GM19238 (cell line): ENCODE data around the gene CRTC2.
"Not testable (repeated sequence)": the region's sequence is repeated elsewhere in the genome, so short reads cannot be mapped to it uniquely, and the experiment has no call there.

Experiments used
- DNase-seq: peaks from one replicate; pipeline ENCODE4 v3.0.0; 2011; ENCODE audit warnings: low spot score; ENCODE audit not compliant: insufficient read length

Gene CRTC2

GRCh38 chr1:153929426-153929825 is 29.0 kb downstream of the CRTC2 start:
- no peak for DNase-seq

- no peak for DNase-seq
Observed at GRCh38 chr1:153928791-153929341, 29.5 kb downstream of the CRTC2 start.

DNA sequence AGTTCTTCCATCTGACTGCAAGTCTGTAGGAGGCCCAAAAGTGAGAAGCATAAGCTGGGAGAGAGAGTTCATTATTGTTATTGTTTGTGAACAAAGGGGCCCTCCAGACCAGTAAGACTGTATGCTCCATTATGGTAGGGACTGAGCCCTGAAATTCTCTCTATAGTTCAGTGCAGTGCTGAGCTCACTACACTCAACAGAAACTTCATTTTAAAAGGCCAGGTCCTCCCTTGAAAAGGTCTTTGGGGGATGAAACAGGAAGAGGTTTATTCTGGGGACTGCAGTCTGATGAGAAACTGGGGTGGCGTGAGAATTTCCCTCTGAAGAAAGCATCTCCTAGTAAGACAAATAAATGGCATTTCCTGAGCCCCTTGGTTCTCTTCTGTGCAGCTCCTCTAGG is 30.2 kb downstream of the CRTC2 start:
- no peak for DNase-seq

DNA sequence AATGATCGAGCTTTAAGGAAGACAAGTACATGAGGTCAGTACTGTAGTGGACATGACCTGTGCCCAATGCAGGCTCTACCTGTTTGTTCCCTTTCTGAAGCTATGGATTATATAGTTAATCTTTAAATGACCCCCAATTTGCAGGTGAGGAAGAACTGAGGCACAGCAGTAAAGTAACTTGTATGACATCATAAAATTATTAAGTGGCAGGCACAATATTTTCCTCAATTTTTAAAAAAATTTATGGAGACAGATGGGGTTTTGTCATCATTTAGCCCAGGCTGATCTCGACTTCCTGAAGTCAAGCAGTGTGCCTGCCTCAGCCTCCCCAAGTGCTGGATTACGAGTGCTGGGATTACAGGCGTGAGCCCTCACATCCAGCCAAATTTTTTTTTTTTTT is 32.0 kb downstream of the CRTC2 start:
- no peak for DNase-seq

GRCh38 chr1:153922972-153923925 is 35.2 kb downstream of the CRTC2 start, which contains the start of gene GATAD2B:
Gene GATAD2B, minus strand, starts transcription at chr1:153922972. Its CDS starts 94,625 bp downstream, at chr1:153828347.
- DNase-seq = peak; percentile 91

DNA sequence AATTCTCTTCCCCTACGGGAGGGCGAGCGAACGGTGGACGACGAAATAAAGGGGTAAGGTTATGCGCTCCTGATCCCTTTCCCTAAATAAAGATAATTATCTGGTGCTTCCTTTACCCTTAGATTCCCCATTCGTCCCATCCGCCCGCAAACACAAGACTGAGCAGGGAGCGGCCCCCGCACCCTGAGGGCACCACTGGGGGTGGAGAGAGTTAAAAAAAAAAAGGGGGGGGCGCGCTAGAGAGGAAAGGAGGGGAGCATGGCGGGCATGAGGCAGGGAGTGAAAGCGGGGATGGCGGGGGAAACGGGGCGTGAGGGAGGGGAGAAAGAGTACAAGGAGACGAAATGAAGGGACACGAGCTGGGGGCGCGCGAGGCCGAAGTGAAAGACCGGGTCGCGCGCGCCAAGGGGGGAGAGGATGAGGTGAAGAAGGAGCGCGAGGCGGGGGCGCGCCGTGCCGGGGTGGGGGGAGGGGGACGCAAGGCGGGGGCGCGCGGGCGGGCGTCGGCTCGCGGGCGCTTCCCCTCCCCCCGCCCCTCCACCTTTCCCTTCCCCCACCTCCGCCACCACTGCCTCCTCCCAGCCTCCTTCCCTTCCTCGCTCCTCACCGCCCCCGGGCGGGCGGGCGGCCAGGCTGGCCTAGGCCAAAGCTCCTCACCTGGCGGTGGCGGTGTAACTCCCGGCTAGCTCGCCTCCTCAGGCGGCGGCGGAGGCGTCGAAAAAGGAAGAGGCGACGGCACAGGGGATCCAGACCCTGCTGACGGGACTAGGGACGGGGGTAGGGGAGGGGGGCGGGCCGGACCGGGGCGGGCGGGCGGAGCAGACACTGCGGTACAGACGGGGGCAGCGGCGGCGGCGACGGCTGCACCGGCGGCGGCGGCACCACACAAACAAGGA is 36.1 kb downstream of the CRTC2 start:
- peak; percentile 49 for DNase-seq

DNA sequence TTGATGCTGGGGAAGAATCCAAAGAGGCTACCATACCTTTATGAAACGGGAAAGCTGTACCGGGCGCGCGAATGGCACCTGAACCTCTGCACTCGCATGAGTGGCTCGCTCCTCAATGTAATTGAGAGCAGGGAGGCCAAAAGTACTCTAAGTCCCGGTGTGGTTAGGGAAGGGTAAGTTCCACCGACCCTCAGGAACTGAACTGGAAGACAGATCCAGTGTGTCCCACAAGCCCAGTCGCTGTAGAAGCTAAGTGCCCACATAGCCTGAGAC is 36.7 kb downstream of the CRTC2 start:
- DNase-seq = no peak

DNA sequence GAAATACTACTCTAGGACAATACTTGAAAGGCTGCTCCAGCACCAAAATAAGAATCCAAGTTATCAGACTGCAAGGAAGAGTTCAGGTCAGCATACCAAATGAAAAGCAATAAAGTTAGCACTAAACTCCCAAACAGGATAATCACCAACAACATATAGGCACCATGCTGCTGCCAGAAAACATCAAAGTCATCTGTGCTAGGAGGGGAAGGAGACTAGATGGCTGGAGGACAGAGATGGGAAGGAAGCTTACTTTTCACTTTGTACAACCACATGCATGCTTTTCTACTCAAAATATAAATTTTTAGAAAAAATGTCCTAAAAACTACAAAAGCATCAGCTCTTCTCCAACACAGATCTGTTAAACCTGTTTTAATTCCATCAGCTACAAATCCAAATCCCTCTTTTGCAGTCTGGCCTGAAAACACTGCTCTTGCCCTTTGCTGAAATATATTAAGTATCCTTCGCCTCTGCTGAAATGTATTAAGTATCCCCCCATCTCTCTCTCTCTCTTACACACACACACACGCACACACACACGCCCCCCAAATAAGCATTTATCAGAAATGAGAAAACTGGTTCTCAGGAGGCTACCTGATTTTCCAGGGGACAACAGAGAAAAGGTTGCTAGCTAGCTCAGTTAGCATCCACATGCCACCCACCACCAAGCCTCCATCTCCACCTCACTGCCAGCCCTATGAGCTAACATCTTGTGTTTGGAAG is 37.2 kb downstream of the CRTC2 start:
- DNase-seq = no peak

DNA sequence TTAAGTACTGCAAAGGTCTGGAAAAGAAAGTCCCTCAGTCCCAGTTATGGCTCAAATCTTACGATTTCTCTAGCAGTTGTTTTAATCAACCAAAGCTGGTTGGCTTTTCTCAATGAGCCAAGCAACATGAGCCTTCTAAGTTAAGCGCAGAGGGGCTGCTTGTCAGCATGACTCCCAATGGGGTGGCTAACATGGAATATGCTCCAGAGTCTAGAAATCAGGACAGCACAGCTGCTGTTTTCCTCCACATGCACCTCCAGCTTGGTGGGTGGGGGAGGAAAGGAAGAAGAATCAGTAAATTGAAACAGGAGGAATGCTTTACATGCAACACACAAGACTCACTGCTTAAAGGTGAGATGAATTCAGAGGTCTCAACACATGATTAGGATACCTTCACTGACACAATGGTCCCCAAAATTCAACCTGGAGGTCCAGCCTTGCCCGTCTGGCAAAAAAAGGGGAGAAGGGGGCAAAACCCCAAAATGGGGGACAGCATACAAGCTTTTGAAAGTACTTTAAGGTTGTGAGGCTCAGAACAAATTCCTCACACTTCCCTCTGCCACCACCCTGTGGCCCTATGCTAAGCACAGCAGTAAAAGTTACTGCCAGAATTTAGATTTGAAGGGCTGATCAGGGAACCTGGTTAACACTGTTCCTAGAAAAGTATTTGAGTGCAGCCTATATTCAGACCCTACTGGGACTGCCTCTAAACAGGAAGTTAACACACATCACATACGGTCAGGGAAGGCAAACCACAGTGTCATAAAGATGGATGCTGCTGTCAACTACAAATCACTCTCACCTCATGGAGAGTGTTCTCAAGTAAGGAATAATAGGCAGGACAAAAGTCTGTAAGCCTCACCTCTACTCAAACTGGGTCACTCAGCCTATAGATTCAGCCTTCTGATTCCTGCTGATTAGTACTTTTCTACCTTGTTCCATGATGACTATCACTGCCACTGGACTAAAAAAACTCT is 38.2 kb downstream of the CRTC2 start:
- DNase-seq = no peak

DNA sequence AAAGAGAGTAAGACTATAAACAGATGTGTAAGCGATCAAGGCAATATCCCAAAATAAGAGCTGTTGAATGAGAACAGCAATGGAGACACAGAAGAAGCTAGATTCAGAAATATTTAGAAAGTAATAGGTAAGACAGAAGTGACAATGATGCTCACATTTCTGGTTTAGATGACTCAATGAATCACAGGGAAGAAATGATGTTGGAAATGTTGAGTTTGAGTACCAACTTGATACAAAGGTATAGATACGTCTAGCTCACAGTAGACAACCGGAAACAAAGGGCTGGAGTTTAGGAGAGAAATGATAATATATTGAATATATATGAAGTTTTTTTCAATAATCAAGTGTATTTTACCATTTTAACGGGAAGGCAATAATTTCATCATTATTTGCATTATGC is 42.1 kb downstream of the CRTC2 start:
- no peak for DNase-seq

- no peak for DNase-seq
Observed at GRCh38 chr1:153912349-153912748, 46.1 kb downstream of the CRTC2 start.

DNA sequence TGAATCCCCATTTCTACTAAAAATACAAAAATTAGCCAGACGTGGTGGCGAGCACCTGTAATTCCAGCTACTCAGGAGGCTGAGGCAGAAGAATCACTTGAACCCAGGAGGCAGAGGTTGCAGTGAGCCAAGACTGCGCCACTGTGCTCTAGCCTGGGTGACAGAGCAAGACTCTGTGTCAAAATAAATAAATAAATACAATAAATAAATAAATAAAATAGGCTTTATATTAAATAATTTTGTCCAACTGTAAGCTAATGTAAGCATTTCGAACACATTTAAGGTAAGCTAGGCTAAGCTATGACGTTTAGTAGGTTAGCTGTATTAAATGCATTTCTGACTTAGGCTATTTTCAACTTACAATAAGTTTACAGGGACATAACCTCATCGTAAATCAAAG is 47.9 kb downstream of the CRTC2 start:
- not testable (repeated sequence) for DNase-seq

DNA sequence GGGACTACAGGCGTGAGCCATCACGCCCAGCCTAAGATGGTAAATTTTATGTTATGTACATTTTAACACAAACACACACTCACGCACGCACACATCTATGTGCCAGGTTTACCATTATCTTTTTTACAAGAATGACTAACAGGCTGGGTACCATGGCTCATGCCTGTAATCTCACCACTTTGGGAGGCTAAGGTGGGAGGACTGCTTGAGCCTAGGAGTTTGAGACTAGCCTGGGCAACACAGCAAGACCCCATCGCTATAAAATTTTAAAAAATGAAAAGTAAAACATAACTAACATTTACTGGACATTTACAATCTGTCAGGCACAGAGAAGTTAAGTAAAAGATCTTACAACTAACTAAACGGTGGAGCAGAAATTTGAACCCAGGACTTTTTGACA is 50.3 kb downstream of the CRTC2 start:
- DNase-seq = no peak

- no peak for DNase-seq
Observed at GRCh38 chr1:153907134-153907533, 51.3 kb downstream of the CRTC2 start.

- DNase-seq = no peak
Observed at GRCh38 chr1:153906396-153906795, 52.0 kb downstream of the CRTC2 start.

GRCh38 chr1:153905908-153906307 is 52.5 kb downstream of the CRTC2 start:
- not testable (repeated sequence) for DNase-seq

GRCh38 chr1:153903841-153904455 is 54.5 kb downstream of the CRTC2 start:
- DNase-seq = no peak

GRCh38 chr1:153899509-153899908 is 58.9 kb downstream of the CRTC2 start:
- no peak for DNase-seq
